K562 (cell line): Measurements from ENCODE around the gene TECTA. TPM values are rescaled to one million over a fixed set of nuclear protein-coding genes. Genes with fewer than 3 reads are reported as not detected.

Experiments used
- ATAC-seq: fragments of 200-7000 bp; cut with Tn5 transposase; 3 replicates; pipeline ENCODE4 v1.9.1; 2020; ENCODE audit warnings: moderate library complexity
- BruUV-seq: library from RNA; stranded (reverse); fragments of 400-500 nt; replicated peaks from 2 replicates; lab custom pipeline; 2021; lab: Mats Ljungman, UMichigan
- CTCF ChIA-PET: fragments of 300-600 bp; formaldehyde crosslinking; extraction: SDS; loops from one replicate; lab custom pipeline; 2021; ENCODE audit warnings: low intra/inter-chr PET ratio; lab: Yijun Ruan, JAX
- POLR2A ChIA-PET: fragments of 300-600, 350-650 bp; sonication (Branson Sonifier 250); formaldehyde crosslinking; extraction: SDS; loops from one replicate; lab custom pipeline; 2021; ENCODE audit warnings: antibody characterized with exemption, inconsistent platforms; lab: Yijun Ruan, JAX
- DNase-seq, 4 experiments: peaks; one replicate each; pipeline versions ENCODE4 v3.0.0 to v3.0.0-alpha.2; 2011 to 2018; ENCODE audit warnings: low spot score in 3 of 4, mixed read lengths in 3 of 4; ENCODE audit errors: extremely low read depth in 1 of 4
- FAIRE-seq: peaks from 2 replicates; lab custom pipeline; 2011; peaks lifted over from hg19 to GRCh38; lab: Jason Lieb, UNC
- H2AFZ ChIP-seq: 2 replicates; pipeline ENCODE4 v1.6.0; 2011; ENCODE audit warnings: low read depth, low read length, control low read depth, inconsistent platforms
- H3K27ac ChIP-seq: fragments of 200-600 bp; 3 replicates; pipeline ENCODE4 v1.8.0; 2011; ENCODE audit warnings: low read depth, mild to moderate bottlenecking, control low read depth, inconsistent platforms, low read length, moderate library complexity, mixed read lengths; ENCODE audit errors: extremely low read depth
- H3K27me3 ChIP-seq, 2 experiments: fragments of 300-600 bp in 1 of 2; 2 replicates in 1 of 2; 3 replicates in 1 of 2; pipeline versions ENCODE4 v1.6.0 to v1.8.0; 2011; ENCODE audit warnings: inconsistent platforms in 2 of 2, low read length in 2 of 2, mild to moderate bottlenecking in 1 of 2, mixed read lengths in 1 of 2, moderate library complexity in 1 of 2; ENCODE audit not compliant: control insufficient read depth in 2 of 2, insufficient read depth in 2 of 2
- H3K36me3 ChIP-seq: fragments of 300-600 bp; 3 replicates; pipeline ENCODE4 v1.8.0; 2011; ENCODE audit warnings: mild to moderate bottlenecking, low read length, inconsistent platforms; ENCODE audit not compliant: control insufficient read depth, insufficient read depth
- H3K4me1 ChIP-seq, 2 experiments: fragments of 200-600 bp in 1 of 2; replicated peaks in 1 of 2; 2 replicates in 1 of 2; 3 replicates in 1 of 2; pipeline versions ENCODE4 v1.5.1 to v1.8.0; 2011; ENCODE audit warnings: inconsistent platforms in 2 of 2, low read length in 2 of 2, mild to moderate bottlenecking in 1 of 2, mixed read lengths in 1 of 2, moderate library complexity in 1 of 2; ENCODE audit not compliant: control insufficient read depth in 2 of 2, insufficient read depth in 2 of 2
- H3K4me2 ChIP-seq: 2 replicates; pipeline ENCODE4 v1.6.1; 2011; ENCODE audit warnings: low read length, control low read depth, inconsistent platforms, mixed read lengths; ENCODE audit not compliant: insufficient read depth
- H3K4me3 ChIP-seq: fragments of 200-600 bp; sonication (generic), shearing (Covaris generic); 2 replicates; pipeline ENCODE4 v1.5.1; 2016; ENCODE audit warnings: control low read depth, inconsistent platforms
- H3K79me2 ChIP-seq: fragments of 200-600 bp; 3 replicates; pipeline ENCODE4 v1.8.0; 2011; ENCODE audit warnings: low read length, inconsistent platforms; ENCODE audit not compliant: control insufficient read depth, insufficient read depth
- H3K9ac ChIP-seq, 2 experiments: 2 replicates each; pipeline versions ENCODE4 v1.6.0 to v1.6.1; 2011; ENCODE audit warnings: low read depth in 2 of 2, low read length in 2 of 2, control low read depth in 1 of 2, inconsistent platforms in 1 of 2, mild to moderate bottlenecking in 1 of 2, mixed read lengths in 1 of 2; ENCODE audit not compliant: insufficient read depth in 1 of 2
- H3K9me1 ChIP-seq: one replicate; pipeline ENCODE4 v1.6.0; 2011; ENCODE audit warnings: inconsistent platforms, mild to moderate bottlenecking, low read length, moderate library complexity; ENCODE audit not compliant: control insufficient read depth, insufficient read depth
- H3K9me3 ChIP-seq: replicated peaks from 2 replicates; pipeline ENCODE4 v1.5.1; 2011; ENCODE audit warnings: low read depth, low read length, inconsistent platforms; ENCODE audit not compliant: control insufficient read depth, insufficient read depth
- H4K20me1 ChIP-seq: replicated peaks from 2 replicates; pipeline ENCODE4 v1.6.1; 2011; ENCODE audit warnings: low read length, inconsistent platforms, mixed read lengths; ENCODE audit not compliant: control insufficient read depth, insufficient read depth
- ATF7 ChIP-seq: fragments of 450-650 bp; IDR thresholded peaks from 2 replicates; pipeline ENCODE4 v1.7.1; 2014; ENCODE audit warnings: mild to moderate bottlenecking, moderate library complexity
- MTF1 ChIP-seq: fragments of 250-450 bp; sonication (Bioruptor Pico); IDR thresholded peaks from 2 replicates; pipeline ENCODE4 v1.9.0; 2021; ENCODE audit warnings: moderate library complexity, mild to moderate bottlenecking, inconsistent platforms, borderline replicate concordance
- OTX1 ChIP-seq: fragments of 450-650 bp; formaldehyde crosslinking; IDR thresholded peaks from 2 replicates; pipeline ENCODE4 v1.4.0; 2022; ENCODE audit warnings: mild to moderate bottlenecking
- RBM17 ChIP-seq: fragments of 200-400 bp; formaldehyde crosslinking; IDR thresholded peaks from 2 replicates; pipeline ENCODE4 v1.6.1; 2017; ENCODE audit warnings: low read depth, mild to moderate bottlenecking, low read length, borderline replicate concordance
- RNF2 ChIP-seq: sonication (generic); IDR thresholded peaks from 2 replicates; pipeline ENCODE4 v1.6.1; 2016
- SLC30A9 ChIP-seq: fragments of 250-450 bp; sonication (Bioruptor Pico); IDR thresholded peaks from 2 replicates; pipeline ENCODE4 v1.8.0; 2022; ENCODE audit warnings: mild to moderate bottlenecking, moderate library complexity
- ZC3H8 ChIP-seq: fragments of 450-650 bp; IDR thresholded peaks from 2 replicates; pipeline ENCODE4 v1.6.1; 2017
- ZNF217 ChIP-seq: sonication (generic); formaldehyde crosslinking; IDR thresholded peaks from 2 replicates; pipeline ENCODE4 v1.8.0; 2022; ENCODE audit warnings: mild to moderate bottlenecking, missing genetic modification reagents
- ZNF274 ChIP-seq: IDR thresholded peaks from 2 replicates; pipeline ENCODE4 v1.6.1; 2011; ENCODE audit warnings: low read depth, mild to moderate bottlenecking, low read length, moderate library complexity, borderline replicate concordance
- ZNF75A ChIP-seq: fragments of 450-650 bp; formaldehyde crosslinking; IDR thresholded peaks from 2 replicates; pipeline ENCODE4 v1.4.0; 2020; ENCODE audit warnings: mild to moderate bottlenecking
- WGBS: fragments of 100-300 bp; shearing (Covaris generic); methylation state at CpG from one replicate; pipeline ENCODE4 v1.1.6; 2016; ENCODE audit warnings: low coverage, mixed read lengths; ENCODE audit not compliant: insufficient coverage; ENCODE audit errors: missing lambda C conversion rate; 5-methylcytosine and 5-hydroxymethylcytosine counted together
- in situ Hi-C: fragments of 300-500 bp; cut with MboI; formaldehyde crosslinking; loops from 4 replicates; pipeline ENCODE4 v1.15.0; 2018; ENCODE audit warnings: inconsistent platforms, mixed read lengths
- intact Hi-C: fragments of 100-400 bp; cut with micrococcal nuclease; formaldehyde crosslinking; loops from 2 replicates; pipeline ENCODE4 v1.14.2; 2022
- polyA plus RNA-seq, 8 experiments: library from polyadenylated mRNA; depleted of rRNA in 4 of 8; stranded (reverse) in 5 of 8; unstranded in 3 of 8; fragments of >200 nt; fragmentation: Nextera tagmentation in 2 of 8; fragmentation: Illumina TruSeq in 1 of 8; extraction: Ambion mirVana in 2 of 8; extraction: Trizol in 1 of 8; gene quantifications; 2 replicates each; pipeline versions ENCODE4 v1.2.1 to v1.2.3, GENCODE V29; 2011 to 2014; ENCODE audit warnings: inconsistent platforms in 1 of 8, missing spikeins in 1 of 8
- total RNA-seq, 7 experiments: library from RNA; depleted of rRNA in 6 of 7; stranded (reverse); fragments of >200 nt in 6 of 7; fragmentation: Illumina TruSeq in 2 of 7; extraction: Trizol in 2 of 7; gene quantifications; 2 replicates each; pipeline versions ENCODE4 v1.2.1 to v1.2.3, GENCODE V29; 2011 to 2021; ENCODE audit warnings: low replicate concordance in 1 of 7
- TF ChIP-seq, protein P1 (sequence below): fragments of 450-650 bp; IDR thresholded peaks from one replicate; pipeline ENCODE4 v1.6.1; 2018; ENCODE audit warnings: mild to moderate bottlenecking, moderate library complexity; ENCODE audit not compliant: partially characterized antibody
- TF ChIP-seq, protein P2 (sequence below): IDR thresholded peaks from 2 replicates; pipeline ENCODE4 v1.6.1; 2012; ENCODE audit warnings: low read depth, low read length, improper control_type of control experiment, borderline replicate concordance
- TF ChIP-seq, protein P3 (sequence below): sonication (generic); formaldehyde crosslinking; IDR thresholded peaks from 2 replicates; pipeline ENCODE4 v1.8.1; 2023; ENCODE audit warnings: mild to moderate bottlenecking, missing genetic modification reagents
- TF ChIP-seq, protein P4 (sequence below): sonication (generic); formaldehyde crosslinking; IDR thresholded peaks from 2 replicates; pipeline ENCODE4 v1.8.0; 2022; ENCODE audit warnings: mild to moderate bottlenecking, missing genetic modification reagents
- TF ChIP-seq, protein P5 (sequence below): fragments of 450-650 bp; formaldehyde crosslinking; IDR thresholded peaks from 2 replicates; pipeline ENCODE4 v1.4.0; 2022; ENCODE audit warnings: mild to moderate bottlenecking, moderate library complexity

Gene TECTA
- total and polyA plus RNA-seq, 9 of the 15 experiments (the other 6 are each of a cell fraction or from before 2014, with no cell fraction given): under 0.01 to 0.04 (median 0.03) TPM; not detected in 5

DNA sequence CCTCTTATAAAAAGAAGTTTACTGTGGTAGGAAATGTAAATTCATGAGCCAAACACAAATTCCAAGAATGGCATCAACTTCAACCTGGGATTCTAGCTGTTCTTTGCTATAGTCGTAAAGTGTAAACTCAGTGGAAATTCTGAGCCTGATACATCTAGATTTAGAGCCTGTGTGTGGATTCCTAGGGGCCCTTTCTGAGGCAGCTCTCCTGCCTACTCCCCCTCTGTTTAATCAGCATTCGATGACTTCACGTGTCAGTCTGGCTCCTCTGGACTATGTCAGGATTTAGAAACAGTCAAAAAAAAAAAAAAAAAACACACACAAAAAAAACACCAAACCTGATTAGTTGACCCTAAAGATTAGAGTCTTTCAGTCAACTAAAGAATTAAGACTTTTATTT lies 98.5 kb downstream of the TECTA start:
- FAIRE-seq (no peak), ATAC-seq (no peak)
- 0% methylated on average over 3 of the region's 3 CpGs for WGBS
- Histone ChIP-seq H3K27ac (no peak overlapping the region), H4K20me1 (no peaks in the 10 kb centered on the region), H3K4me2 (no peak overlapping the region), H3K9ac (no peak overlapping the region), H3K9me3 (no peaks in the 10 kb centered on the region), H3K79me2 (no peaks in the 10 kb centered on the region)
- ChIA-PET CTCF (no interaction called here), POLR2A (no interaction called here)
- BruUV-seq: no TSS peak
- TF ChIP-seq ZNF217 (CRISPR knock-in tag): no peak
- no peak for TF ChIP-seq RNF2
- TF ChIP-seq ZNF274: no peak
- TF ChIP-seq, protein P1, sequence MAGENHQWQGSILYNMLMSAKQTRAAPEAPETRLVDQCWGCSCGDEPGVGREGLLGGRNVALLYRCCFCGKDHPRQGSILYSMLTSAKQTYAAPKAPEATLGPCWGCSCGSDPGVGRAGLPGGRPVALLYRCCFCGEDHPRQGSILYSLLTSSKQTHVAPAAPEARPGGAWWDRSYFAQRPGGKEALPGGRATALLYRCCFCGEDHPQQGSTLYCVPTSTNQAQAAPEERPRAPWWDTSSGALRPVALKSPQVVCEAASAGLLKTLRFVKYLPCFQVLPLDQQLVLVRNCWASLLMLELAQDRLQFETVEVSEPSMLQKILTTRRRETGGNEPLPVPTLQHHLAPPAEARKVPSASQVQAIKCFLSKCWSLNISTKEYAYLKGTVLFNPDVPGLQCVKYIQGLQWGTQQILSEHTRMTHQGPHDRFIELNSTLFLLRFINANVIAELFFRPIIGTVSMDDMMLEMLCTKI: no peak
- TF ChIP-seq RBM17: no peak
- TF ChIP-seq MTF1 (CRISPR knock-in tag): no peak
- TF ChIP-seq, protein P2, sequence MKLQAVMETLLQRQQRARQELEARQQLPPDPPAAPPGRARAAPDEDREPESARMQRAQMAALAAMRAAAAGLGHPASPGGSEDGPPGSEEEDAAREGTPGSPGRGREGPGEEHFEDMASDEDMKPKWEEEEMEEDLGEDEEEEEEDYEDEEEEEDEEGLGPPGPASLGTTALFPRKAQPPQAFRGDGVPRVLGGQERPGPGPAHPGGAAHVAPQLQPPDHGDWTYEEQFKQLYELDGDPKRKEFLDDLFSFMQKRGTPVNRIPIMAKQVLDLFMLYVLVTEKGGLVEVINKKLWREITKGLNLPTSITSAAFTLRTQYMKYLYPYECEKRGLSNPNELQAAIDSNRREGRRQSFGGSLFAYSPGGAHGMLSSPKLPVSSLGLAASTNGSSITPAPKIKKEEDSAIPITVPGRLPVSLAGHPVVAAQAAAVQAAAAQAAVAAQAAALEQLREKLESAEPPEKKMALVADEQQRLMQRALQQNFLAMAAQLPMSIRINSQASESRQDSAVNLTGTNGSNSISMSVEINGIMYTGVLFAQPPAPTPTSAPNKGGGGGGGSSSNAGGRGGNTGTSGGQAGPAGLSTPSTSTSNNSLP: no peak
- TF ChIP-seq, protein P3, sequence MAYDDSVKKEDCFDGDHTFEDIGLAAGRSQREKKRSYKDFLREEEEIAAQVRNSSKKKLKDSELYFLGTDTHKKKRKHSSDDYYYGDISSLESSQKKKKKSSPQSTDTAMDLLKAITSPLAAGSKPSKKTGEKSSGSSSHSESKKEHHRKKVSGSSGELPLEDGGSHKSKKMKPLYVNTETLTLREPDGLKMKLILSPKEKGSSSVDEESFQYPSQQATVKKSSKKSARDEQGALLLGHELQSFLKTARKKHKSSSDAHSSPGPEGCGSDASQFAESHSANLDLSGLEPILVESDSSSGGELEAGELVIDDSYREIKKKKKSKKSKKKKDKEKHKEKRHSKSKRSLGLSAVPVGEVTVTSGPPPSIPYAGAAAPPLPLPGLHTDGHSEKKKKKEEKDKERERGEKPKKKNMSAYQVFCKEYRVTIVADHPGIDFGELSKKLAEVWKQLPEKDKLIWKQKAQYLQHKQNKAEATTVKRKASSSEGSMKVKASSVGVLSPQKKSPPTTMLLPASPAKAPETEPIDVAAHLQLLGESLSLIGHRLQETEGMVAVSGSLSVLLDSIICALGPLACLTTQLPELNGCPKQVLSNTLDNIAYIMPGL (CRISPR knock-in tag): no peak
- TF ChIP-seq OTX1 (CRISPR knock-in tag): no peak
- TF ChIP-seq ZNF75A: no peak
- TF ChIP-seq, protein P4, sequence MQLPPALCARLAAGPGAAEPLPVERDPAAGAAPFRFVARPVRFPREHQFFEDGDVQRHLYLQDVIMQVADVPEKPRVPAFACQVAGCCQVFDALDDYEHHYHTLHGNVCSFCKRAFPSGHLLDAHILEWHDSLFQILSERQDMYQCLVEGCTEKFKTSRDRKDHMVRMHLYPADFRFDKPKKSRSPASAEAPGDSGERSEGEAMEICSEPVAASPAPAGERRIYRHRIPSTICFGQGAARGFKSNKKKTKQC (CRISPR knock-in tag): no peak
- TF ChIP-seq ZC3H8: no peak
- TF ChIP-seq ATF7: no peak
- no peak for TF ChIP-seq SLC30A9 (CRISPR knock-in tag)
- TF ChIP-seq, protein P5, sequence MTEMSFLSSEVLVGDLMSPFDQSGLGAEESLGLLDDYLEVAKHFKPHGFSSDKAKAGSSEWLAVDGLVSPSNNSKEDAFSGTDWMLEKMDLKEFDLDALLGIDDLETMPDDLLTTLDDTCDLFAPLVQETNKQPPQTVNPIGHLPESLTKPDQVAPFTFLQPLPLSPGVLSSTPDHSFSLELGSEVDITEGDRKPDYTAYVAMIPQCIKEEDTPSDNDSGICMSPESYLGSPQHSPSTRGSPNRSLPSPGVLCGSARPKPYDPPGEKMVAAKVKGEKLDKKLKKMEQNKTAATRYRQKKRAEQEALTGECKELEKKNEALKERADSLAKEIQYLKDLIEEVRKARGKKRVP: no peak
- TF ChIP-seq, all 486 proteins: peak for 0
- H3K4me1 ChIP-seq: no peaks in the 10 kb centered on the region
- in situ Hi-C loops: no loop called here
- no peak for DNase-seq
- no peaks in the 10 kb centered on the region for H3K9me1 ChIP-seq
- no peak overlapping the region for H3K4me3 ChIP-seq
- no peak overlapping the region for H2AFZ ChIP-seq
- intact Hi-C loops: no loop called here
- H3K36me3 ChIP-seq: no peaks in the 10 kb centered on the region
- H3K27me3 ChIP-seq: peaks cover 0 to 2% of the 10 kb centered on the region in 2 experiments; a peak in 2 of 5 replicates
